HTERT RPE-1 (cell line): ENCODE results near the gene UBE2C.

Experiments
- in situ Hi-C: fragments of 300-500 bp; cut with MboI; formaldehyde crosslinking; loops from 4 replicates; pipeline ENCODE4 v1.14.3; 2020; ENCODE audit warnings: low sequenced_read_pairs

The UBE2C gene

GRCh38 chr20:45857114-45857881 lies 44.9 kb downstream of the UBE2C start, which contains the start of the genes ACOT8 and ZSWIM3:
ACOT8 (minus strand) TSS chr20:45857392; CDS start chr20:45857315, 77 bp downstream.
ZSWIM3 (plus strand) TSS chr20:45857614; CDS start chr20:45857826, 212 bp downstream.
- in situ Hi-C loops: no loop called here

- in situ Hi-C loops: no loop called here
Measured at GRCh38 chr20:45857882-45858216, 45.4 kb downstream of the UBE2C start.

- in situ Hi-C loops: no loop called here
Measured at GRCh38 chr20:45859916-45860315, 47.5 kb downstream of the UBE2C start.

DNA sequence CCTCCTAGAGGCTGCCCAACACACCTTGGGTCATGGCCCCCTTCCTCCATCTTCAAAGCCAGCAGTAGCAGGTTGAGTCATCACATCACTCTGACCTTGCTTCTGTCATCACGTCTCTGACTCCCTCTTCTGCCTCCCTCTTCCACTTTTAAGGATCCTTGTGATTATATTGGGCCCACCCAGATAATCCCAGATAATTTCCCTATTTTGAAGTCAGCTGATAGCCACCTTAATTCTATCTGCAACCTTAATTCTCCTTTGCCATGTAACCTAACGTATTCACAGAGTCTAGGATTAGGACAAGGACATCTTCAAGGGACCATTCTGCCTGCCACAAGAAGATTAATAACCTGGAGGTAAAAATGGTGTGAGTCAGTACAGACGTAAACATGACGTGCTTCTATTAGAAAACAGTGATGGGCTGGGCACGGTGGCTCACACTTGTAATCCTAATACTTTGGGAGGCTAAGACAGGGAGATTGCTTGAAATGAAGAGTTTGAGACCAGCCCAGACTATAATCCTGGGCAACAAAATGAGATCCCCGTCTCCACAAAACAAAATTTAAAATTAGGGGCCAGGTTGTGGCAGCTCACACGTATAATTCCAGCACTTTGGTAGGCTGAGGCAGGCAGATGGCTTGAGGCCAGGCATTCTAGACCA lies 48.2 kb downstream of the UBE2C start:
- in situ Hi-C loops: no loop called here

DNA sequence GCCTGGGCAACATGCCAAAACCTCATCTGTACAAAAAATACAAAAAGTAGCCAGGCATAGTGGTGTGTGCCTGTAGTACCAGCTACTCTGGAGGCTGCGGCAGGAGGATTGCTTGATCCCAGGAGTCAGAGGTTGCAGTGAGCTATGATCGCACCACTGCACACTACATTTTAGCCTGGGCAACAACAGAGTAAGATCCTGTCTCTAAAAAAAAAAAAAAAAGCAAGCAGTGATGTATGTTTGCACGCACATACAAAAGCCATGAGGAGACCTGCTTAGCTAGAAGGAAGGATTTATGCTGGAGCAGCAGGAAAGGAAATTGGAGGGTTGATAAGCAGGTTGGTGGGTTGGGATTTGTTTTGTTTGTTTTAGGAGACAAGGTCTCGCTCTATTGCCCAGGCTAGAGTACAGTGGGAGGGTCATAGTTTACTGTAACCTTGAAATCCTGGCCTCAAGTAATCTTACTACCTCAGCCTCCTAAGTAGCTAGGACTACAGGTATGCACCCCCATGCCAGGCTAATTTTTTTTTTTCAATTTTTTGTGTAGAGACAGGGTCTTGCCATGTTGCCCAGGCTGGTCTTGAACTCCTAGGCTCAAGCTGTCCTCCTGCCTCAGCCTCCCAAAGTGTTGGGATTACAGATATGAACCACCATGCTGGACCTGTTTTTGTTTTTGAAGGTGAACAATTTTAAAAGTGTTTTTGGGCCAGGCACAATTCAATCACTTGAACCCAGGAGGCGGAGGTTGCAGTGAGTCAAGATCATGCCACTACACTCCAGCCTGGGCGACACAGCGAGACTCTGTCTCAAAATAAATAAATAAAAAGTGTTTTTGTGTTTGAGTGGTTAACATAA lies 49.0 kb downstream of the UBE2C start:
- in situ Hi-C loops: no loop called here

GRCh38 chr20:45863543-45864470 lies 51.4 kb downstream of the UBE2C start:
- in situ Hi-C loops: no loop called here

- in situ Hi-C loops: no loop called here
Measured at GRCh38 chr20:45866454-45866853, 54.0 kb downstream of the UBE2C start.
